KG1 (cell line): Measurements from ENCODE around the gene DOC2A.
A peak's percentile ranks its signal among the peaks of the same experiment; 100 is the strongest.

Experiments used
- DNase-seq: peaks from one replicate; lab custom pipeline; 2025; lab: John Stamatoyannopoulos, UW

The DOC2A gene

DNA sequence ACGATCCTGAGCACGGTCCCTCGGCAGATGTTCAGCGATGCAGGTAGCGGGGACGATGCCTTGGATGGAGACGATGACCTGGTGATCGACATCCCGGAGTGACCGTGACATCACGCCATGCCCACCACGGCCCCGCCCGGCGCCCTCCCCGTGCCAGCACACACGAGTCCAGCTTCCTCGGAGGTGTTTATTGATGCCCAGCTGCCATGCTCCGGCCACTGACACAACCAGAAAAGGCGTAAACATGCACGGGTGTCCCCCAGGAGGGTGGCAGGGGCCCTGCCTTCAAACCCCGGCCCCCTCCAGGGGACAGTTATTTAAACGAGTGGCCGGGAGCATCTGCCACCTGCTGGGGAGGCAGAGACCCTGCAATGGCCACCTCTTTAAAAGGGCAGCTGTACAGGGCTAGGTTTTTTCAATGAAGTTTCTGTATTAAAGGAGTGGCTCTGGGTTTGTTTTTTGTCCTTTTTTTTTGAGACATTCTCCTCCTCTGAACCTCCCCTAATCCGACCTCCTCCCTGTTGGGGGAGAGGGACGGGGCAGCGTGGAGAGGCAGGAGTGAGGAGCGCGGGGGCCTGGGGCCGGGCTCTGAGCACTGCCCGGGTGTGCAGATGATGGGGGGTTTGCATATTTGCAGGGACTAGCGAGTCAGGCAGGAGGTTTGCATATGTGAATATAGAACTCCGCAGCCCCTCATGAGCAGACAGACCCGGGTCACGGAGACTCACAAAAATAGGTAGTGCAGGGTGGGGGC lies 5.3 kb downstream of the DOC2A start:
- no peak for DNase-seq

DNA sequence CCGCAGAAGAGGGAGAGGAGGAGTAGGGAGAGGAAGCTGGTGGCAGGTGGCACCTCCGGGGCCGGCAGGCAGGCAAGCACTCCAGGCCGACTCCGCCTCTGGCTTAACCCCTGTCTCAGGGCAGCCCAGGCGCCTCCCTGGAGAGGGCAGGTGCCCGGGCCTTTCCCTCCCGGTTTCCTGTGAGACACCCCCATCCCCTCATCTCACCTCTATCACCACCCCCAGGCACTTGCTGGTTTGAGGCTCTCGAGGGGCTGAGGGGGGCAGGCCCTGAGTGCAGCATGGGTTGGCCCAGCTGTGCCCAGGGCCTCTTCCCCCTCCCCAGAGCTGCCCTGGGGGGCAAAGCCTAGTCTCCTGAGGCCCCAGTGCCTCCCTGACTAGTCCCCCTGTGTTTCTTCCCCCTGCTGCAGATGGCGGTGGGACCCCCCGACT lies 6.0 kb downstream of the DOC2A start:
- no peak for DNase-seq

DNA sequence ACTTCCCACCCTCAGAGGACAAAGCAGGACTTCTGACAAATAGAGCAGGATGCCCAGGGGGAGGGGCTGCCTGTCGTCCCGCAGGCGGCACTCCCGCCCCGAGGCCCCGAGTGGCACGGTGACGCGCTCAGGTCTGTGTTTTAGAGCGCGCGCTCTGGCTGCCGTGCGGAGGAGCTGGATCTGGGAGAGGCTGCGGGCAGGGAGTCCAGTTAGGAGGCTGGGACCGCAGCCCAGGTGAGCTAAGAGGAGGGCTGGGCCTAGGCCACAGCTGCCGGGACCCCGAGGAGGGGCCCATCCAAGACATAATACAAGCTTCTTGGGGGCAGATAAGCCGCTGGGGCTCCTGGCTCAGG lies 6.4 kb downstream of the DOC2A start:
- no peak for DNase-seq

DNA sequence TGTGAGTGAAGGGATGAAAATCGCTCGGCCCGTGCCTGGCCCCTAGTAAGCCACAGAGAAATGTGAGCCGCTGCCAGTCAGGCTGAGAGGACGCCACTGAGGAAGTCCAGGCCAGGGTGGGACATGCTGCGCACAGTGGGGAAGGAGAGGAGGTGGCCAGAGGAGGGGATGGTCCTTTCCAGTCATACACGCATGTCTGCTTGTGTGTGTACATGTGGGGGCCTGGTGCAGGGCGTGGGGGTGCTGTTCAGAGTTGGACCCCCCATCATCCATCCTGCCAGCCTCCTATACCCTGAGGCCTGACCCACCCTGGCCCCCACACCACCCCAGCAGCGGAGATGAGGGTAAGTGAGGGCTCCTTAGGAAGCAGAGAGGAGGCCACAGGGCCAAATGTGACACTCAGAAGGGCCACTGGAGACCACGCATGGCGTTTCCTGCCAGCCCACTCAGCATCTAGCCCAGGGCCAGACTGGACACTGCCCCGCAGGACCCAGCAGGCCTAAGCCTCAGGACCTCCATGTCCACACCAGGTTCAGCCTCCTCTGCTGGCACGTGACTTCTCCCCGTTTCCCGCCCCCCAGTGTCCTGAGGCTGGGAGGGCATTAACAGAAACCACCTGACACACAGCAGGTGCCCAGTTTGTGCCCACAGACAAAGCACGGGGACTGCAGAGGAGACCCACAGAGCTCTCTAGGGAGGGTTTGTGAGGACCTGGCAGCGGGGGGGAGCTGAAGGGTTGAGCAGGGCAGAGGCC lies 7.0 kb downstream of the DOC2A start:
- DNase-seq = no peak

DNA sequence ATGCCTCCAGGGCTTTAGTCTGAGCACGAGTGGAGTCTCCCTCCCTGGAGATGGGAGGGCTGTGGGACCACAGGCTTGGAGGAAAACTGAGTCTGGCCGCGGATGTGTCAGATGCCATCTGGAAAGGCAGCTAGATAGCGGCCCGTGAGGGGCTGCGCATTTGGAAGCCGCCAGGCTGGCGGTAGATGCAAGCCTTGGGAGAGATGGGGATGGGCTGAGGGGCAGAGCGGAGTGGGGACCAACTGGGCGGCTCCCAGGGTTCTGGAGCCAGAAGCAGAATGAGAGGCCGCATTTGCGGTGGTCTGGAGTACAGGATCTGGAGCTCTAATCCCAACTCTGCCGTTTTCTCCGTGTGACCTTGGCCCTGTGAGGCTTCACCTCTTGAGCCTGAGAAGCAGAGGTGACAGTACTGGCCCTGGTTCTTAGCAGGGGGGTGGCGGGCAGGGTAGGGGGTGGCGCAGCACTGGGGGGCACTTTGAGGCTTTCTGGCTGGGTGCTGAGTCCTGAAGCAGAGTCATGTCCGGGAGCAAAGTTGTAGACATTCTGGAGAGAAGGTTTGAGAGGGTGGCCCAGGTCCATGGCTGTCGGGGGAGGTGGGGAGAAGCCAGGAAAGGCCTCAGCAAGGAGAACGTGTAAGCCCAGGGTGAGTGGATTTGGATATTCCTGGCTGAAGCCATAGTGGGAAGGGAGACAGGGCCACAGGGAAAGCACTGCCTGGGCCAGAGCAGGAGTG lies 8.0 kb downstream of the DOC2A start:
- no peak for DNase-seq

DNA sequence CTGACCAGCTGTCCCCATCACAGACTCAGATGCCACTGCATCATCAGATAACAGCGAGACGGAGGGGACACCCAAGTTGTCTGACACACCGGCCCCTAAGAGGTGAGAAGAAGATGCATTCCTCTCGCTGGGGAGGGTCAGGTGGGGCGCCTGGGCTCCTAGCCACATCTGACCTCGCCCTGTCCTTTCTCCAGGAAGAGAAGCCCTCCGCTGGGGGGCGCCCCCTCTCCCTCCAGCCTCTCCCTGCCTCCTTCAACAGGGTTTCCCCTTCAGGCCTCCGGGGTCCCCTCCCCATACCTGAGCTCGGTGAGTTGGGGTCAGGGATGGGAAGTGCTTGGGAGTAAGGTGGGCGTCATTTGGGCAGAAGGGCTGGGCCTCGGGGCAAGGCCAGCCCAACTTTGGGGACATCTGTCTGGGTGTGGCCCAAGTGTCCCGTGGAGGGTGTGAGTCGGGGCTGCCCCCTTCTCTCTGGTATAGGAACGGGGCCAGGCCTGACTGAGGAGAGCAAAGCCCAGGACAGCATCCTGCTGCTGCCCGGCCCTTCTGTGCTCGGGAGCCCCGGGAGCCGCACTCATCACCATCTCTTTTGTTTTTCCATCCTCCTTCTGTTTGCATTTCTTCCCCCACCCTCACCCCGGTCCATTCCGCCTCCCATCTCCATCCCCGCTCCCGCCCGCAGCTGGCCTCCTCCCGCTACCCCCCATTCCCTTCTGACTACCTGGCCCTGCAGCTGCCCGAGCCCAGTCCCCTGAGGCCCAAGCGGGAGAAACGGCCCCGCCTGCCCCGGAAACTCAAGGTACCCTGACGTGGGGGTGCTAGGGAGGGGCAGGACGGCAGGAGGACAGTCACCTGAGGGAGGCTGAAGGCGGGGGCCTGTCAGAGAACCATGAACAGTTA lies 9.8 kb downstream of the DOC2A start:
- no peak for DNase-seq

DNA sequence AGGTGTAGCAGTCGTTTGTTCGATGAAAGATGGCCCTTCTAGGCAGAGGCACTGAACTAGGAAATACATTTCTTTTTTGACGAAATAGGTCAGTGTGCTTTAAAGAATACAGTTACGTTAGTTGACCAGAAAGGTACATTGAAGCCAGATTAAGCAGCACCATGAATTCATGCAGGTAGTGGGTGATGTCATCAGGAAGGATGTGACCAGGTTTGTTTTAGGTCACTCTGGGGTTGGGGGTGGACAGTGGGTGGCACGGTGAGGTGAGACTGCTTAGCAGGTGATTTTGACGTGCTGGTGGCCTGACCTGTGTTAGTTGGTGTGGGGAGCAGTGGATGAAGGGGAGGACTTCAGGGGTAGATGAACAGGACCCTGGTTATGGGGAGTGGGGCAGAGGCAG lies 11.2 kb downstream of the DOC2A start:
- DNase-seq = no peak

DNA sequence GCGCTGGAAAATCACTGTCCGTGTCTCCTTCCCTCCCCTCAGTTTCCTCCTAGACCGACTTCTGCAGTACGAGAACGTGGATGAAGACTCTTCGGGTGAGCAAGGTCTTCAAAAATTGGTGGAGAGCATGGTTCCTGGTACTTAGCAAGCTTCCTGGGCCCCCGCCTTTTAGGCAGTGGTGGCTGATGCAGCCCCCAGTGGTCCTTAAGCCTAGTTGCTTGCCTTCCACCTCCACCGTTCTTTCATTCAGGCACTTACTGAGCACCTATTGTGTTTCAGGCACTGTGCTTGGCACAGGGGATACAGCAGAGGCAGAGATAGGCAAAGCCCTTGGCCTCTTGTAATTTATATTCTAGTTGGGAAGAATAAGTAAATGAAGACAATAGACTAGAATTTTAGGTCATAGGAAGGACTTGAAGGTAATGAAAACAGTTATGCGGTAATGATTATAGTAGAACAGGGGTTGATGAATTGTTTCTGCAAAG lies 14.0 kb downstream of the DOC2A start:
- no peak for DNase-seq

DNA sequence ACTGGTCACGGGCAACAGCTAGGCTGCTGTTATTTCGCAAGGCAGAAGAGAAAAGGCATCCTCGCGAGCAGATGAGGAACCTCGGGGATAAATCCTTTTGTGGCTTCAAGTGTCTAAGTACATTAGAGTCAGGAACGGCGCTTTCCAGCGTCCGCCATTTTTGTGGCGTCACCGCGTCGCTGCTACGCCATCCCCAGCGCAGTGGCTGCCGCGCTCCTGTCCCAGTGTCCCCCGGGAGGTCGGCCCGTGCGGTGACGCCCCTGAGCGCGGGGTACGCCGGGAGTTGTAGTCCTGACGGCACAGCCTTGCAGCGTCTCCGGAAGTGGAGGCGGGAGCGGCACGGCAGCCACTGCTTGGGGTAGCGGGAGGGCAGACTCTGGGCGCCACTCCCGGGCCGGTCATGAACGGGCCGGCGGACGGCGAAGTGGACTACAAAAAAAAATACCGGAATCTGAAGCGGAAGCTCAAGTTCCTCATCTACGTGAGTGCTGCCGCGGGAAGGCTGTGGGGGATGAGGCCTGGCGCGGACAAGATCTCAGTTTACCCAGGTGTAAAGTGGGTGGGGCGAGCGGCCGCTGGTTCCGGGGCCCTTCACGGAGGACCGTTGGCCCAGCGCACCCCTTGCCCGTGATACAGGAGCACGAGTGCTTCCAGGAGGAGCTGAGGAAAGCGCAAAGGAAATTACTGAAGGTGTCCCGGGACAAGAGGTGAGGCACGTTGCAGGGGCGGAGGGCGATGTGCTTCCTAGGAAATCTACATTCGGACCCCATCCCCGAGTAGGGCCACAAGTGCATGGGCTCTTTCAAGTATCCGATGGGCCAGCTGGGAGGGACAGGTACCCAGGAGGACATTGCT lies 14.7 kb downstream of the DOC2A start, which contains the start of gene INO80E:
TSS of gene INO80E (plus strand) at position 331 of the 855 bp plus-strand sequence. CDS start at position 401, 70 bp downstream.
- peak; percentile 98 for DNase-seq

DNA sequence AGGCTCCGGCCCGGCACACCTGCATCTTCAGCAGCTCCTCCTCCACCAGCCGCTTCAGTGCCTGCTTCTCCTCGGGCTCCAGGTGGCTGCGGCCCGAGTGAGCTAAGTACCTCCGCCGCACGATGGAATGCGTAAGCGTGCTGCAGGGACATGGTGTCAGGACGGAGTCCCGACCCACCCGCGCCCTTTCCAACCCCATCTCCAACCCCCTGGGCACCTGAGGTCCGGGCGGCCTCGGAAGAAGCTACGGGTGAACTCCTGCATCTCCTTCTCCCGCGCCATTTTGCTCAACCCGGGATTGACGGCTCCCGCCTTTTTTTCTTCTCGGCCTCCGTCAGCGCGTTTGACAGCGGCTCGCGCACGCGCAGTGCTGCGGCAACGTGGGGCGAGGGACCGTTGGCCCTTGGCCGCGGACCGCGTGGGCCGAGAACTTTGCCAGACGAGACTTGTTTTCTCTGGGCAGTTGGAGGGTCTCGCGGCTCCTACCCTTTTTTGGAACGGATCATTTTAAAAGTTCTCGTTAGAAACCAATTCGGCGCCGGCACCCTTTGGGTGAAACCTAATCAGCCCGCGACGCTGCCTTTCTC lies 15.4 kb downstream of the DOC2A start, which contains the start of gene HIRIP3:
TSS of gene HIRIP3 (minus strand) at position 294 of the 587 bp plus-strand sequence. CDS start at position 282, 12 bp downstream.
- DNase-seq = peak; percentile 87

DNA sequence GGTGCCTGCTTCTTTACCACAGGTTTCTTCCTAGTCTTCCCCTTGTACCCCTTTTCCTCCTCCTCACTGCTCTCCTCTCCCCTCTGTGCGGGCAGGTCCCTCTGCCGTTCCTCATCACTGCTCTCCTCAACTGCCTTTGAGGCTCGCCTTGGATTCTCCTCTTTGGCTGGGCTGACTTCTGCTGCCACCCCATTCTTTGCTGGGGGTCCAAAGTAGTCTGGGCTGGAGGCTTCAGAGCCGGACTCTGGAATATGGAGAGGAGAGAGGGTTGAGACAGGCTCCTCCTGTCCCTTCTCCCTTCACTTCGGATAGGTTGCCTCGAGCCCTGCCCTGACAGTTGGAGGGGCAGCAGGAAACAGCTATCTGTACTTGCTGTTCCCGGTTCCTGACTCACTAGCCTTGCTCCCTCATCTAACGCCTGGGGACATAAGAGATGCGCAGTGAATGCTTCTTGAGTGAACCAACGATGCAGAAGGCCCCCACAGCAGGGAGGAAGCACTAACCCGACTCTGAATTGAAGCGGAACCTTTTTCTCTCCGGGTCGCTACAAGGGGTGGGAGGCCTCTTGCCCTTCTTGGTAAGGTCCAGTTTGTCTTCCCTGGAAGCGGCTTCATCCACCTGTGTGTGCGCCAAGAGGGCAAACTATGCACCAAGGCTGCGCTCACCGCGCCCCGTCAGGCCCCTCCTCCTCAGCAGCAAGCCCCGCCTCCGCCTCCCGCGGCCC lies 16.1 kb downstream of the DOC2A start:
- DNase-seq = peak; percentile 29

DNA sequence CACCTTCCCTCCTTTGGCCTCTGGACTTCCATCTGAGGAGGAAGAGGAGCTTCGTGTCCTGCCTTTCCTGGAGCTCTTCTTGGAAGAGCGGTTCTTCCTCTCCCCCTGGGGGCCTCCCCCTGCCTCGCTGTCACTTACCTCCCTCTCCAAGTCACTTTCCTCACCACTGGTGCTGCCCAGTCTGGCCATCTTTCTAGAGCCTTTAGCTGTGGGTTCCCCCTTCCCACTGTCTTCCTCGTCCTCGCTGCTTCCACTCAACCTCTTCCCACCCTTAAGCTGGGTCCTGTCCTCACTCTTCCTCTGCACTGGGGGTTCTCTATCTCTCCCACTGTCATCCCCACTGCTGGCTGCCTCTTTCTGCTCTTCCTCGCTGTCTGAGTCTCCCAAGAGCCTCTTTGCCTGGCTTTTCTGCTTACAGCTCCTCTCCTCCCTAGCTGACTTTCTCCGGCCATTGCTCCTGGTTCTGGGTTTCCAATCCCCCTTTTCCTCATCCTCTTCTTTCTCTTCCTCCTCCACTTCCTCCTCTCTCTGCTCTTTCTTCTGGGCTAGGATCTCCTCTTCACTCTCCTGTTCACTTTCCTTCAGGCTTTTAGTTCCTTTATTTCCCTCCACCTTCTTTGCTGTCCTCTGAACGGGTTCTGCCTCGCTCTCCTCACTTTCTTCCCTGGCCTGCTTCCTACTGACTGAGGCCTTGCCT lies 16.8 kb downstream of the DOC2A start:
- DNase-seq = no peak

DNA sequence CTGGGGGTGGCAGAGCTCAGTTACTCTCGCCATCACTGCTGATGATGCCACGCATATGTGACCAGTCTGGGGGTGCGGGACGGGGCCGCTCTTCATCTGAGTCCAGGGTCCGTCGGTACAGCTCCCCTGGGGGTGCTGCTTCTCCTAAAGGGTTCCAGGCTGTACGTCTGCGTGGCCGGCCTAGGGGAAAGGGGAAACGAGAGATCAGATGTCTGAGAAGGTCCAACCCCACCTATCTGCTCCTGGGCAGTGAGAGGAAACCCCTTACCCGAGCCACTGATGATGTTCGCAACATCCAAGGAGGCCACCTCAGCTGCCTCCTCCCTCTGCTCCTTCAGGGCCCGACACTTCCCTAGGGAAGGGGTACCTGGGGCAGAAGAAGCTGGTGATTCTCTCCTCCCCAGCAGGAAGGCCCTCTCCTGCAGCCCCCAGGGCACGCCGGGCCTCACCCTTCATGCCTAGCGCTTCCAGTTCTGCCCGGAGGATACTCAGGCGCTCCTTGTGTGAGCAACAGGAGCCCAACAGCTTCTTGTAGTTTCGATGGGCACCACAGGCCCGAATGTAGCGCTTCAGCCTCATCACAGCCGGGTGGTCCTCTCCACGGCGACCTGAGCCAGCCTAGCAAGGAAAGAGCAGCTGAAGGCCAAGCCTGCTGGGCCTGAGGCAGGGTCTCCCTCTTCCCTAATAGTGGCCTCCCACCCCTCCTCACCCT lies 17.5 kb downstream of the DOC2A start:
- DNase-seq = no peak

DNA sequence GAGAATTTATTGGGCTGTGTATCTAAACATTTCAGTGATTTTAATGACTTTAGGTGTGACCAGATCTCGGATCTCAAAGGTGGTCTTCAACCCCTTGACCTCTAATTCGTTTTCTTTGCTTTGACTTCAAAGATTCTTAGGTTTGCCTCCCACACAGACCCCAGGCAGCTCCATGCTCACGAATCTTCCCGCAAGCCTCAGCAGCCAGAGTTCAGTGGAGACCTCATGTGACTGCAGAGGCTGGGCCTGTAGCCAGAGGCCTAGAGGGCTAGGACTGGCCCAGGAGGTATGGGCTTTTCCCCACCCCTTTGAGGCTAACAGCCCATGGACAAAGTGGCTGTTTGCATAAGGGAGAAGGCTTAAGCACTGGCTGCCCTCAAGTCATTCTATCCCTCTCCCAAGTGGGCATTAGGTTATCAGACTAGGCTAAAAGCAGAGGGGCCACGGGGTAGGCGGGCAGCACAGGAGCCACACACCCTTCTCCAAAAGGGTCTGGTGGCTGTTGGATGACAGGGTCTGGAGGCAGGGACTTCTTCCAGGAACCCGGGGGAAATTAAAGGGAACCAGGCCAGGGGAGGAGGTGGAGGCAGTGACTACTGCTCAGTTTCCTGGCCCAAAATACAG lies 18.4 kb downstream of the DOC2A start:
- no peak for DNase-seq

DNA sequence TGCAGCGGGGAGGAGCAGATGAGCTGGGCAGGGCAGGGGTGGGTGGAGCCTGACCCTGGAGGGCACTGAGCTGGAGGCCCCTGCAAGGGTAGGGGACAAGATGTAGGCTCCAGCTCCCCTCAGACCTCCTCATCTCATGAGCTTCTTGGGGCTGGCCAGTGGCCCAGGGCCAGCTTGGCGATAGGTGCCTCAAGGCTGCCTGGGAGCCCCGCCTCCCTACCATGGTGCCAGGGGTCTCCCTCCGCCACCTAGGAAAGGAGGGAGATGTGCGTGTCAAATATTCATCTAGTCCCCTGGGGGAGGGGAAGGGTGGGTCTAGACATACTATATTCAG lies 19.3 kb downstream of the DOC2A start:
- no peak for DNase-seq

DNA sequence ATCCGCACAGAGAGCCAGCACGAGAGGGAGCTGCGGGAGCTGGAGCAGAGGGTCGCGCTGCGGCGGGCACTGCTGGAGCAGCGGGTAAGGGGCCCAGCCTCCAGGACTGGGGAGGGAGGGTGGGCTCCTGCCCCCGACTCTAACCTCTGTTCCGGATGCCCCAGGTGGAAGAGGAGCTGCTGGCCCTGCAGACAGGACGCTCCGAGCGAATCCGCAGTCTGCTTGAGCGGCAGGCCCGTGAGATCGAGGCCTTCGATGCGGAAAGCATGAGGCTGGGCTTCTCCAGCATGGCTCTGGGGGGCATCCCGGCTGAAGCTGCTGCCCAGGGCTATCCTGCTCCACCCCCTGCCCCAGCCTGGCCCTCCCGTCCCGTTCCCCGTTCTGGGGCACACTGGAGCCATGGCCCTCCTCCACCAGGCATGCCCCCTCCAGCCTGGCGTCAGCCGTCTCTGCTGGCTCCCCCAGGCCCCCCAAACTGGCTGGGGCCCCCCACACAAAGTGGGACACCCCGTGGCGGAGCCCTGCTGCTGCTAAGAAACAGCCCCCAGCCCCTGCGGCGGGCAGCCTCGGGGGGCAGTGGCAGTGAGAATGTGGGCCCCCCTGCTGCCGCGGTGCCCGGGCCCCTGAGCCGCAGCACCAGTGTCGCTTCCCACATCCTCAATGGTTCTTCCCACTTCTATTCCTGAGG lies 19.8 kb downstream of the DOC2A start:
- no peak for DNase-seq

DNA sequence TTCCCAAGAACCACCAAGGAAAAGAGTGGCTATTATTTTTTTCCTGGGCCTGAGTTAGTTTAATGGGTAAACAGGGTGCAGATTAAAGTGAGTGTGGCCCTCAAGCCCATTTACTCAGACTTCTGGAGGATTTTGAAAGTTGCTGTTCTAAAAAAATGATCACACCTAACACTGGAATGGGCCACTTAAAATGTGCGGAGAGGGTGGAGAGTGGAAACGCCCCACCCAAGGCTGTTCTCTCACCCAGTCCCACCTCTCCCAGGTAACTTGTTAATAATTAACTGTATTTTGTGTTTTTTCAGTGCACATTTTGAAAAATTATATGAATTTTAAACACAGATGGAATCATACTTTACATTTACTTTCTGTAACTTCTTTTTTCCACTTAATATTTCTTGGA lies 20.8 kb downstream of the DOC2A start:
- DNase-seq = no peak
